Measurements from ENCODE around the gene RAP1GAP2.

Gene RAP1GAP2

DNA sequence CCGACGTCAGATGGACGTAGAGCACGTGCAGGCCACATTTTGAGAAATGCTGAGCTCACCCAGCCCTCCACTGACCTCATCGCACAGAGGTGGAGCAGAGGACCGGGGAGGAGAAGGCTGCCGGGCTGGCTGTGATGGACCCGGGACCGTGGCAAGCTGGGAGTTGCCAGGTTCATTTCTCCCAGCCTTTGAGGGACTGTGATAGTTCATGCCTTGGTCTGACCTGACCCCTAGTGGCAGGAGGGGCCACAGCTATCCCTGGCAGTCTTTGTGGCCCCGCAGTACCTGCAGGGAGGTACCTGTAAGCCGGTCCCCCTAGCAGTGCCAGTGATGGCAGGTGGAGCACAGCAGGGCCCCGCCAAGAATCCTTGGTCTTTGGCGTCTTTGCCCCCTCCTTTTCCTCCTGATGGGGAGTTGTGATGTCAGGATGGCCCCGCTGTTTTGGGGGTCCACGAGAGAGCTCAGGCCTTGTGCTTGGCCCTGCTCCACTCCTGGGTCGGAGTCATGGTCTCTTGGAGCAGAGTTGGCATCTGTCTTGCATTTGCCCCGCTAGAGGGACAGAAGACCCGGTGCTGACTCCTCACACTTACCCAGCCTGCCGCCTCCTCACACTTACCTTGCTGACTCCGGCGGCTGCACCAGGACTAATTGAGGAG lies 216.8 kb downstream of the RAP1GAP2 start:
- H3K9me3 ChIP-seq (ENCODE audit: low read length) = no peaks in the 10 kb centered on the region
- no peaks in the 10 kb centered on the region for H3K36me3 ChIP-seq (ENCODE audit: insufficient read depth, low read length)
- H3K27me3 ChIP-seq (ENCODE audit: control insufficient read depth in 1 of 2, insufficient read depth in 2 of 2, low read length in 2 of 2) = no peaks in the 10 kb centered on the region
- no peak overlapping the region for H3K9ac ChIP-seq (ENCODE audit: low read length)
- H3K27ac ChIP-seq (ENCODE audit: low read depth, low read length) = no peak overlapping the region
- no peak overlapping the region for H3K4me3 ChIP-seq (ENCODE audit: low read depth in 1 of 2, low read length in 2 of 2)
- no peaks in the 10 kb centered on the region for H3K4me1 ChIP-seq (ENCODE audit: insufficient read depth, low read length)

DNA sequence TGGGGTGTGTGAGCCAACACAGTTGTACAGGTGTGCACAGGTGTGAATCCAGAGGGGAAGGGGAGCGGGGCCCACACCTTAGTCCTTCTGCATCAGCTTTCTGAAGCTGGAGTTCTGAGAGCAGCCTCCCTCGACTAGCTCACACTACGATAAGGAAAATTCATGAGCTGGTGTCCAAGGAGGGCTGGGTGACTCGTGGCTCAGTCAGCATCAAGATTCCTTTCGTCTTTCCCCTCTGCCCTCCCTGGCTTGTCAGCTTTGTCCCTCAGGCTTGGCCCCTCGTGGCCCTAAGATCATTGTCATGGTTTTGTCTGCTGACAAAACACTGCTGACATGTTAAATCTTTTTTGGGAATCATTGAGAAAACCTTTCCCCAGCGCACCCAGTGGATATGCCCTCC lies 219.7 kb downstream of the RAP1GAP2 start:
- H3K27ac ChIP-seq (ENCODE audit: low read depth, low read length) = no peak overlapping the region
- H3K27me3 ChIP-seq (ENCODE audit: control insufficient read depth in 1 of 2, insufficient read depth in 2 of 2, low read length in 2 of 2) = no peaks in the 10 kb centered on the region
- no peaks in the 10 kb centered on the region for H3K4me1 ChIP-seq (ENCODE audit: insufficient read depth, low read length)
- no peak overlapping the region for H3K4me3 ChIP-seq (ENCODE audit: low read depth in 1 of 2, low read length in 2 of 2)
- H3K36me3 ChIP-seq (ENCODE audit: insufficient read depth, low read length) = no peaks in the 10 kb centered on the region
- no peaks in the 10 kb centered on the region for H3K9me3 ChIP-seq (ENCODE audit: low read length)
- no peak overlapping the region for H3K9ac ChIP-seq (ENCODE audit: low read length)

DNA sequence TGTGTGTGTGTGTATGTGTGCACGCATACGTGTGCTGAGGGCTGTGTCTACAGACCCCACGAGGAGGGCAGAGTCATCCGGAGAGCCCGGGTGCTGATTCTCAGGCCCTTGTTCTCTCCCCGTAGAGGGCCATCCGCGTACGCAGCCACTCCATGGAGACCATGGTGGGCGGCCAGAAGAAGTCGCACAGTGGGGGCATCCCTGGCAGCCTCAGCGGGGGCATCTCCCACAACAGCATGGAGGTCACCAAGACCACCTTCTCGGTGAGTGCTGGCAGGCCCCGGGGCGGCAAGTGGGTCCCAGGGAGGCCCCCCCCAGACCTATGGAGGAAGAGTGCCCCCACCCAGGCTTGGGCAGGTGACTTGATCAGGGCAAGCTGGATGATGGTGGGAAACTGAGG lies 221.7 kb downstream of the RAP1GAP2 start:
- Histone ChIP-seq H3K4me1 (ENCODE audit: insufficient read depth, low read length) (no peaks in the 10 kb centered on the region), H3K36me3 (ENCODE audit: insufficient read depth, low read length) (peaks cover 3% of the 10 kb centered on the region), H3K27ac (ENCODE audit: low read depth, low read length) (no peak overlapping the region), H3K27me3 (ENCODE audit: control insufficient read depth in 1 of 2, insufficient read depth in 2 of 2, low read length in 2 of 2) (no peaks in the 10 kb centered on the region), H3K9ac (ENCODE audit: low read length) (no peak overlapping the region), H3K4me3 (ENCODE audit: low read depth in 1 of 2, low read length in 2 of 2) (no peak overlapping the region), H3K9me3 (ENCODE audit: low read length) (no peaks in the 10 kb centered on the region)

GRCh38 chr17:3019761-3020160 lies 223.5 kb downstream of the RAP1GAP2 start:
- no peaks in the 10 kb centered on the region for H3K4me1 ChIP-seq (ENCODE audit: insufficient read depth, low read length)
- H3K36me3 ChIP-seq (ENCODE audit: insufficient read depth, low read length) = peaks cover 3% of the 10 kb centered on the region
- H3K4me3 ChIP-seq (ENCODE audit: low read depth in 1 of 2, low read length in 2 of 2) = no peak overlapping the region
- no peaks in the 10 kb centered on the region for H3K9me3 ChIP-seq (ENCODE audit: low read length)
- no peak overlapping the region for H3K27ac ChIP-seq (ENCODE audit: low read depth, low read length)
- H3K27me3 ChIP-seq (ENCODE audit: control insufficient read depth in 1 of 2, insufficient read depth in 2 of 2, low read length in 2 of 2) = no peaks in the 10 kb centered on the region
- no peak overlapping the region for H3K9ac ChIP-seq (ENCODE audit: low read length)

GRCh38 chr17:3020381-3020780 lies 224.1 kb downstream of the RAP1GAP2 start:
- H3K36me3 ChIP-seq (ENCODE audit: insufficient read depth, low read length) = peaks cover 3% of the 10 kb centered on the region
- H3K9ac ChIP-seq (ENCODE audit: low read length) = no peak overlapping the region
- H3K4me3 ChIP-seq (ENCODE audit: low read depth in 1 of 2, low read length in 2 of 2) = no peak overlapping the region
- no peaks in the 10 kb centered on the region for H3K9me3 ChIP-seq (ENCODE audit: low read length)
- no peaks in the 10 kb centered on the region for H3K27me3 ChIP-seq (ENCODE audit: control insufficient read depth in 1 of 2, insufficient read depth in 2 of 2, low read length in 2 of 2)
- H3K27ac ChIP-seq (ENCODE audit: low read depth, low read length) = no peak overlapping the region
- no peaks in the 10 kb centered on the region for H3K4me1 ChIP-seq (ENCODE audit: insufficient read depth, low read length)

GRCh38 chr17:3022197-3022596 lies 226.0 kb downstream of the RAP1GAP2 start:
- Histone ChIP-seq H3K4me3 (ENCODE audit: low read depth in 1 of 2, low read length in 2 of 2) (no peak overlapping the region), H3K9me3 (ENCODE audit: low read length) (no peaks in the 10 kb centered on the region), H3K9ac (ENCODE audit: low read length) (no peak overlapping the region), H3K36me3 (ENCODE audit: insufficient read depth, low read length) (peaks cover 3% of the 10 kb centered on the region), H3K4me1 (ENCODE audit: insufficient read depth, low read length) (no peaks in the 10 kb centered on the region), H3K27ac (ENCODE audit: low read depth, low read length) (no peak overlapping the region), H3K27me3 (ENCODE audit: control insufficient read depth in 1 of 2, insufficient read depth in 2 of 2, low read length in 2 of 2) (no peaks in the 10 kb centered on the region)

GRCh38 chr17:3024346-3024745 lies 228.1 kb downstream of the RAP1GAP2 start:
- Histone ChIP-seq H3K4me3 (ENCODE audit: low read depth in 1 of 2, low read length in 2 of 2) (no peak overlapping the region), H3K27me3 (ENCODE audit: control insufficient read depth in 1 of 2, insufficient read depth in 2 of 2, low read length in 2 of 2) (no peaks in the 10 kb centered on the region), H3K27ac (ENCODE audit: low read depth, low read length) (no peak overlapping the region), H3K9ac (ENCODE audit: low read length) (no peak overlapping the region), H3K36me3 (ENCODE audit: insufficient read depth, low read length) (peaks cover 3% of the 10 kb centered on the region), H3K9me3 (ENCODE audit: low read length) (no peaks in the 10 kb centered on the region), H3K4me1 (ENCODE audit: insufficient read depth, low read length) (no peaks in the 10 kb centered on the region)

GRCh38 chr17:3025421-3026124 lies 229.3 kb downstream of the RAP1GAP2 start:
- Histone ChIP-seq H3K36me3 (ENCODE audit: insufficient read depth, low read length) (peaks cover 3% of the 10 kb centered on the region), H3K9ac (ENCODE audit: low read length) (no peak overlapping the region), H3K4me3 (ENCODE audit: low read depth in 1 of 2, low read length in 2 of 2) (no peak overlapping the region), H3K4me1 (ENCODE audit: insufficient read depth, low read length) (no peaks in the 10 kb centered on the region), H3K9me3 (ENCODE audit: low read length) (no peaks in the 10 kb centered on the region), H3K27ac (ENCODE audit: low read depth, low read length) (no peak overlapping the region), H3K27me3 (ENCODE audit: control insufficient read depth in 1 of 2, insufficient read depth in 2 of 2, low read length in 2 of 2) (no peaks in the 10 kb centered on the region)

DNA sequence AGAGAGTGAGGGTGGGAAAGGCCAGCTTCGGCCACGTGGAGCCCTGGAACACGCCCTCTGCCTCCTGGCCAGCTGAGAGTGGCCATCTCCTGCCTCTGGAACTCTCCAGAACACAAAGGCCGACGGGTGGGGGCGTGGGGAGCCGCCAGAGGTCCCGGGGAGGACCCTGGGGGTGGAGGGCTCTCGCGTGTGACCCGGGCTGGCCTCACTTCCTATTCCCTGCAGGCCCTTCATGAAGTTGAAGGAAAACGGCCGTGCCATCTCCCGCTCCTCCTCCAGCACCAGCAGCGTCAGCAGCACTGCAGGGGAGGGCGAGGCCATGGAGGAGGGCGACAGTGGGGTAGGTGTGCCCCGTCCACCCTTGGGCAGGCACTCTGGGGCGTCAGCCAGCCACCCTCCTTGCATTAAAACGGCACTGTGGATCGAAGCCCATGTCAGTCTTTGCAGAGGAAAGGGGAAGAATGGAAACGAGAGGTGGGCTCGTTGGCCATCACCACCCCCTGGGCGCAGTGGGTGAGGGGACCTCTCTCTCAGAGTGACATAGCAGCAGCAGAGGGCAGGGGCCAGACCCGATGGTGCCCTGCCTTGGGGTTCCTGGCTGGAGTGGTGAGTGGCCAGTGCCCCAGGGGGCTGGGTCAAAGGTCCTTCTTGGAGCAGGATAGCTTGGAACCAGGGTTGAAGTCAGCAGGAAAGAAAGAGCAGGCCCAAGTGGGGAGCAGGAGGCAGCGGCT lies 230.1 kb downstream of the RAP1GAP2 start:
- H3K27me3 ChIP-seq (ENCODE audit: control insufficient read depth in 1 of 2, insufficient read depth in 2 of 2, low read length in 2 of 2) = no peaks in the 10 kb centered on the region
- no peak overlapping the region for H3K9ac ChIP-seq (ENCODE audit: low read length)
- H3K9me3 ChIP-seq (ENCODE audit: low read length) = no peaks in the 10 kb centered on the region
- no peaks in the 10 kb centered on the region for H3K4me1 ChIP-seq (ENCODE audit: insufficient read depth, low read length)
- H3K36me3 ChIP-seq (ENCODE audit: insufficient read depth, low read length) = peaks cover 3% of the 10 kb centered on the region
- H3K4me3 ChIP-seq (ENCODE audit: low read depth in 1 of 2, low read length in 2 of 2) = no peak overlapping the region
- H3K27ac ChIP-seq (ENCODE audit: low read depth, low read length) = no peak overlapping the region

DNA sequence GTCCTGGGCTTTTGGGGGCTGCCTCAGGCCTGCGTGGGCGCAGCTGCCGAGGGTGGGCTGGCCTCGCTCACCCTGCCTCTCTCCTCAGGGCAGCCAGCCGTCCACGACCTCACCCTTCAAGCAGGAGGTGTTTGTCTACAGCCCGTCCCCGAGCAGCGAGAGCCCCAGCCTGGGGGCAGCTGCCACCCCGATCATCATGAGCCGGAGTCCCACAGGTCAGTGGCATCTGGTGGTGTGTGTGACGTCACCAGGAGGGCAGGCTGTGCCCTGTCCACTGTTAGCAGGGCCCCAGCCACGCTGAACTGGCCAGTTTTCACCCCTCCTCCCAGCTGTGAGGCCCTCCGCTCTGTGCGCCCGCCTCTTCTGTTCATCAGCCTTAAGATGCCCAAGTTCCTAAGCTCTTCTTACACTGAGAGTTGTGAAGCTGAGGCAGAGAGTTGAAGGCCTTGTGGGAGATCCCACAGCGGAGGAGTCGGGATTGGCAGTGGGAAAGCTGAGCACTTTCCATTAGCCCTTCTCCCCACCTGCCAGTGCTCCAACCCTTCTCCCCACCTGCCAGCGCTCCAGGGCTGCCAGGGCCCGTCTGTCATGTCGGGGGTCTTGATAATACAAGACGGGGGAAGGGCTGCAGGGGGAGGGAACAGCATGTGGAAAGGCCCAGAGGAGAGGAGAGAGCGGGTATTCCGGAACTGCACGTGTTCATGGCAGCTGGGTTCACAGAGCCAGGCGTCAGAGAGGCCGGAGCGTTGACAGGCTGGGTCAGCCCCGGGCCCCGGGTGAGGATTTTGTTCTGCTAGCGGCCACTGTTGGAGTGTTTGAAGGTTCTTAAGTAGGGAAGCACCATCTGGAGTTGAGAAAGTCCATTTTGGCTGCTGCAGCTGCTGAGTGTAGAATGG lies 230.9 kb downstream of the RAP1GAP2 start:
- Histone ChIP-seq H3K4me1 (ENCODE audit: insufficient read depth, low read length) (no peaks in the 10 kb centered on the region), H3K9me3 (ENCODE audit: low read length) (no peaks in the 10 kb centered on the region), H3K27ac (ENCODE audit: low read depth, low read length) (no peak overlapping the region), H3K9ac (ENCODE audit: low read length) (no peak overlapping the region), H3K27me3 (ENCODE audit: control insufficient read depth in 1 of 2, insufficient read depth in 2 of 2, low read length in 2 of 2) (no peaks in the 10 kb centered on the region), H3K4me3 (ENCODE audit: low read depth in 1 of 2, low read length in 2 of 2) (no peak overlapping the region), H3K36me3 (ENCODE audit: insufficient read depth, low read length) (no peaks in the 10 kb centered on the region)

Data from muscle layer of colon (tissue), 2 donors.